DOHH2 (cell line): Measurements from ENCODE around the gene OR56A4.

Experiments
- H3F3A ChIP-seq: fragments of 200-600 bp; sonication (generic), shearing (Covaris generic); 2 replicates; pipeline ENCODE4 v1.6.0; 2016; ENCODE audit warnings: antibody characterized with exemption, mild to moderate bottlenecking; ENCODE audit not compliant: control insufficient read depth, insufficient read depth
- H3K27ac ChIP-seq: fragments of 200-600 bp; sonication (generic); 2 replicates; pipeline ENCODE4 v1.5.1; 2014; ENCODE audit warnings: low read depth, mild to moderate bottlenecking, low read length, moderate library complexity
- H3K27me3 ChIP-seq: fragments of 200-600 bp; sonication (generic); 2 replicates; pipeline ENCODE4 v1.6.1; 2014; ENCODE audit warnings: mild to moderate bottlenecking, low read length, mixed read lengths; ENCODE audit not compliant: control insufficient read depth
- H3K36me3 ChIP-seq: fragments of 200-600 bp; sonication (generic); 2 replicates; pipeline ENCODE4 v1.6.1; 2014; ENCODE audit warnings: mild to moderate bottlenecking, low read length, moderate library complexity, mixed read lengths; ENCODE audit not compliant: control insufficient read depth
- H3K4me1 ChIP-seq: fragments of 200-600 bp; sonication (generic); 2 replicates; pipeline ENCODE4 v1.6.1; 2014; ENCODE audit warnings: mild to moderate bottlenecking, low read length, mixed read lengths; ENCODE audit not compliant: control insufficient read depth
- H3K4me2 ChIP-seq: fragments of 200-600 bp; sonication (generic); 2 replicates; pipeline ENCODE4 v1.6.0; 2014; ENCODE audit warnings: mild to moderate bottlenecking, low read length, moderate library complexity
- H3K4me3 ChIP-seq: fragments of 200-600 bp; sonication (generic); 2 replicates; pipeline ENCODE4 v1.5.1; 2014; ENCODE audit warnings: mild to moderate bottlenecking, low read length, mixed read lengths
- H3K79me2 ChIP-seq: fragments of 200-600 bp; sonication (generic); 2 replicates; pipeline ENCODE4 v1.6.1; 2014; ENCODE audit warnings: mild to moderate bottlenecking, low read length, mixed read lengths; ENCODE audit not compliant: control insufficient read depth
- H3K9me2 ChIP-seq: fragments of 200-600 bp; sonication (generic); replicated peaks from 2 replicates; pipeline ENCODE4 v1.6.1; 2014; ENCODE audit warnings: mild to moderate bottlenecking, low read length, mixed read lengths; ENCODE audit not compliant: control insufficient read depth
- H3K9me3 ChIP-seq: fragments of 200-600 bp; sonication (generic); 2 replicates; pipeline ENCODE4 v1.6.1; 2014; ENCODE audit warnings: antibody characterized with exemption, low read length, mixed read lengths; ENCODE audit not compliant: control insufficient read depth, insufficient read depth
- H4K20me1 ChIP-seq: fragments of 200-600 bp; sonication (generic); 2 replicates; pipeline ENCODE4 v1.6.0; 2014; ENCODE audit warnings: low read depth, mild to moderate bottlenecking, antibody characterized with exemption, low read length, moderate library complexity; ENCODE audit not compliant: control insufficient read depth, insufficient read depth
- EZH2phosphoT487 ChIP-seq: fragments of 200-600 bp; sonication (generic); IDR thresholded peaks from 2 replicates; pipeline ENCODE4 v1.6.1; 2017; ENCODE audit warnings: borderline replicate concordance, mild to moderate bottlenecking, antibody characterized with exemption, low read length, moderate library complexity, mixed read lengths
- TF ChIP-seq, protein P1 (sequence below): fragments of 200-600 bp; sonication (generic); IDR thresholded peaks from one replicate; pipeline ENCODE4 v1.5.1; 2014; ENCODE audit warnings: antibody characterized with exemption, mild to moderate bottlenecking, low read depth, low read length; ENCODE audit not compliant: poor library complexity, severe bottlenecking

OR56A4 gene

DNA sequence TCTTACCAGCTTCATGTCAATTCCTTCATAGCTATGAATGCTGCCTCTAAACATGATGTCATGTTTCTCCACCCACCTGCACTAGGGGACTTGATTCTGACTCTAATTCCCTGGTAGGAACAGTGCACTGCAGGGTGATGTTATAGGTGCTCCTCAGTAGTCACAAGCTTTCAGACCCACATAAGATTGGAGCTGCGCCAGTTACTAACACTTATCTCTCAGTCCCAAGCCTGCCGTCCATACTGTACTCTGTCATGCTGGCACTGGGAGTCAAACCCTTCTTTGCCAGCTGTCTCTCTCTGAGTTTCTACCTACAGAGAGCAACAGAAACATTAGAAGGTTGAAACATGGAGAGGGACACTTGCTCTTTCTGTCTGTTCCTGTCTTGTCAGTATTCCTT is 18.3 kb upstream of the OR56A4 start:
- no peaks in the 10 kb centered on the region for H3K4me1 ChIP-seq
- H3K36me3 ChIP-seq, result no peaks in the 10 kb centered on the region
- no peak overlapping the region for H3K4me2 ChIP-seq
- H3K9me2 ChIP-seq, result no peaks in the 10 kb centered on the region
- H4K20me1 ChIP-seq, result no peaks in the 10 kb centered on the region
- H3K27me3 ChIP-seq, result 0 out of 2 replicates have a peak, but pooled peaks cover 2% of the 10 kb centered on the region
- no peaks in the 10 kb centered on the region for H3F3A ChIP-seq
- H3K4me3 ChIP-seq, result no peak overlapping the region
- no peaks in the 10 kb centered on the region for H3K79me2 ChIP-seq
- no peak overlapping the region for H3K27ac ChIP-seq
- no peak for TF ChIP-seq EZH2phosphoT487
- TF ChIP-seq, protein P1, sequence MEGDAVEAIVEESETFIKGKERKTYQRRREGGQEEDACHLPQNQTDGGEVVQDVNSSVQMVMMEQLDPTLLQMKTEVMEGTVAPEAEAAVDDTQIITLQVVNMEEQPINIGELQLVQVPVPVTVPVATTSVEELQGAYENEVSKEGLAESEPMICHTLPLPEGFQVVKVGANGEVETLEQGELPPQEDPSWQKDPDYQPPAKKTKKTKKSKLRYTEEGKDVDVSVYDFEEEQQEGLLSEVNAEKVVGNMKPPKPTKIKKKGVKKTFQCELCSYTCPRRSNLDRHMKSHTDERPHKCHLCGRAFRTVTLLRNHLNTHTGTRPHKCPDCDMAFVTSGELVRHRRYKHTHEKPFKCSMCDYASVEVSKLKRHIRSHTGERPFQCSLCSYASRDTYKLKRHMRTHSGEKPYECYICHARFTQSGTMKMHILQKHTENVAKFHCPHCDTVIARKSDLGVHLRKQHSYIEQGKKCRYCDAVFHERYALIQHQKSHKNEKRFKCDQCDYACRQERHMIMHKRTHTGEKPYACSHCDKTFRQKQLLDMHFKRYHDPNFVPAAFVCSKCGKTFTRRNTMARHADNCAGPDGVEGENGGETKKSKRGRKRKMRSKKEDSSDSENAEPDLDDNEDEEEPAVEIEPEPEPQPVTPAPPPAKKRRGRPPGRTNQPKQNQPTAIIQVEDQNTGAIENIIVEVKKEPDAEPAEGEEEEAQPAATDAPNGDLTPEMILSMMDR, result no peak
- no peaks in the 10 kb centered on the region for H3K9me3 ChIP-seq

DNA sequence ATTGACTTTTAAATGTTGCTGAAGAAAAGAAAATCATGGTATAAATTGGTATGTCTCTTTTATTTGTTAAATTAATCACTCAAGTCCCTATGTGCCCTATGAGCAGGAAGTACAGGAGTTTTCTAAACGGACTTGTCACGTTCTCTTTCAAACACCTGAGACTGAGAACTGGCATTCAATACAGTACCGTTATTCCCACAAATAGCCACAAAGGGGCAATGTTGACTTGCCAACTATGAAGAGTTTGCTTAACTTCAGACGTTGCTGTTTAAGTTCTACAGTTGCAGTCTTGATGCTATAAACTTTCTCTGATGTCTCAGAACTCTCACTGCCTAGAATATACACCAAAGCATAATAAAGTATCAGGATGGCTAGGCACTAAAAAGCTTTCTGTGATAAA is 16.2 kb upstream of the OR56A4 start:
- H3K4me3 ChIP-seq, result no peak overlapping the region
- H4K20me1 ChIP-seq, result no peaks in the 10 kb centered on the region
- 0 out of 2 replicates have a peak, but pooled peaks cover 2% of the 10 kb centered on the region for H3K27me3 ChIP-seq
- no peaks in the 10 kb centered on the region for H3K36me3 ChIP-seq
- H3K4me2 ChIP-seq, result no peak overlapping the region
- no peaks in the 10 kb centered on the region for H3F3A ChIP-seq
- H3K9me2 ChIP-seq, result no peaks in the 10 kb centered on the region
- no peaks in the 10 kb centered on the region for H3K4me1 ChIP-seq
- no peak overlapping the region for H3K27ac ChIP-seq
- TF ChIP-seq, protein P1, result peak; percentile 54
- TF ChIP-seq EZH2phosphoT487, result no peak
- H3K9me3 ChIP-seq, result no peaks in the 10 kb centered on the region
- H3K79me2 ChIP-seq, result no peaks in the 10 kb centered on the region

DNA sequence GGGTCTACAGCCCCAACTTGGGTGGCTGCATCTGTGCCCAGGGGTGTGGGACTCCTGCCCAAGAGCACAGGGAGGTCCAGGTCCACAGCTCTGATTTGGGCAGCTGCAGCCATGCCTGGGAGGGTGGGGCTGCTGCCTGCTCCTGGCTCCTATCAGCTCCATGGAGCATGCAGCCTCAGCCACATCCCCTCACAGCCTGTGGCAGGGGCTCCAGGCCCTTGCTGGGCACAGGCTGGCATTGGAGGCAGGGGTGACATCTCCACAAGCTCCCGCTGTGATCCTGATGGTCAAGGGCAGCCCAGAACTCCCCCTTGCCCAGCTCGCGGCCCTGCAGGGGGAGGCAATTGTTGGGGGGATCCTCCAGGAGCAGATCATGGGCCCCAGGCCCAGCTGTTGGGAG is 6.3 kb upstream of the OR56A4 start:
- H3K4me3 ChIP-seq, result no peak overlapping the region
- H3K36me3 ChIP-seq, result no peaks in the 10 kb centered on the region
- H3K27me3 ChIP-seq, result no peaks in the 10 kb centered on the region
- no peaks in the 10 kb centered on the region for H3F3A ChIP-seq
- H3K9me3 ChIP-seq, result no peaks in the 10 kb centered on the region
- no peaks in the 10 kb centered on the region for H3K9me2 ChIP-seq
- no peak overlapping the region for H3K27ac ChIP-seq
- no peak overlapping the region for H3K4me2 ChIP-seq
- H3K79me2 ChIP-seq, result no peaks in the 10 kb centered on the region
- no peaks in the 10 kb centered on the region for H4K20me1 ChIP-seq
- no peaks in the 10 kb centered on the region for H3K4me1 ChIP-seq
- TF ChIP-seq, protein P1, result no peak
- TF ChIP-seq EZH2phosphoT487, result no peak

DNA sequence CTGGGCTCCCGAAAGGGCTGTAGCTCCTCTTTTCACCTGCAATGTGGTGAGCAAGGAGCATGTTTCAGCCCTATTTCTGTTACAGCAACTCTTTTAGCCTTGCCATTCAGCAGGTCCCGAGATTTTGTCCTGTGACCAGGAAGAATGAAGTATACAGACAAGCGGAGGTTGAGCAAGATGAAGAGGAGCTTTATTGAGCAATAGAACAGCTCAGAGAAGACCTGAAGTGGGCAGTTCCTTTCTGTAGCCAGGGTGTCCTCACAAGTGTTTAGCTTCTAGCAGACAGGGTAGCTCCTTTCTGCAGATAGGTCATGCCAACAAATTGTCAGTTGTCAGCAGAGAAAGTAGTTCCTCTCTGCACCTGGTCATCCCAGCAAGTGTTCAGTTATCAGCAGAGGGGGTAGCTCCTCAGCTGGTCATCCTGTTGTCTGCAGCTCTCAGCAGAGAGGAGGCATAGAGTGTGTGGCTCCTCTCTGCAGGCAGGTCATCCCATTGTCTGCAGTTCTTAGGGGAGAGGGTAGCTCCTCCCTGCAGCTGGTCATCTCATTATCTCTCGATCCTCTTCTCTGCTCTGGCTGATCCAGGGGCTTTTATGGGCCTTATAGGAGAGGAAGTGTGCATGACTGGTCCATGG is 5.4 kb upstream of the OR56A4 start:
- no peaks in the 10 kb centered on the region for H3K4me1 ChIP-seq
- no peaks in the 10 kb centered on the region for H3K9me2 ChIP-seq
- no peaks in the 10 kb centered on the region for H3K79me2 ChIP-seq
- H3F3A ChIP-seq, result no peaks in the 10 kb centered on the region
- H3K27ac ChIP-seq, result no peak overlapping the region
- no peaks in the 10 kb centered on the region for H3K36me3 ChIP-seq
- no peak for TF ChIP-seq EZH2phosphoT487
- TF ChIP-seq, protein P1, result no peak
- H3K27me3 ChIP-seq, result no peaks in the 10 kb centered on the region
- H3K9me3 ChIP-seq, result no peaks in the 10 kb centered on the region
- H3K4me2 ChIP-seq, result no peak overlapping the region
- no peak overlapping the region for H3K4me3 ChIP-seq
- H4K20me1 ChIP-seq, result no peaks in the 10 kb centered on the region
